ENCODE results near the gene ICAM4. TPM values are rescaled to one million over a fixed set of nuclear protein-coding genes. Genes with fewer than 3 reads are reported as not detected.
A peak's percentile ranks its signal among the peaks of the same experiment; 100 is the strongest.

Gene ICAM4
- polyA plus RNA-seq, 4 donors = 0.54 to 2.1 (median 0.58) TPM; not detected in 1

DNA sequence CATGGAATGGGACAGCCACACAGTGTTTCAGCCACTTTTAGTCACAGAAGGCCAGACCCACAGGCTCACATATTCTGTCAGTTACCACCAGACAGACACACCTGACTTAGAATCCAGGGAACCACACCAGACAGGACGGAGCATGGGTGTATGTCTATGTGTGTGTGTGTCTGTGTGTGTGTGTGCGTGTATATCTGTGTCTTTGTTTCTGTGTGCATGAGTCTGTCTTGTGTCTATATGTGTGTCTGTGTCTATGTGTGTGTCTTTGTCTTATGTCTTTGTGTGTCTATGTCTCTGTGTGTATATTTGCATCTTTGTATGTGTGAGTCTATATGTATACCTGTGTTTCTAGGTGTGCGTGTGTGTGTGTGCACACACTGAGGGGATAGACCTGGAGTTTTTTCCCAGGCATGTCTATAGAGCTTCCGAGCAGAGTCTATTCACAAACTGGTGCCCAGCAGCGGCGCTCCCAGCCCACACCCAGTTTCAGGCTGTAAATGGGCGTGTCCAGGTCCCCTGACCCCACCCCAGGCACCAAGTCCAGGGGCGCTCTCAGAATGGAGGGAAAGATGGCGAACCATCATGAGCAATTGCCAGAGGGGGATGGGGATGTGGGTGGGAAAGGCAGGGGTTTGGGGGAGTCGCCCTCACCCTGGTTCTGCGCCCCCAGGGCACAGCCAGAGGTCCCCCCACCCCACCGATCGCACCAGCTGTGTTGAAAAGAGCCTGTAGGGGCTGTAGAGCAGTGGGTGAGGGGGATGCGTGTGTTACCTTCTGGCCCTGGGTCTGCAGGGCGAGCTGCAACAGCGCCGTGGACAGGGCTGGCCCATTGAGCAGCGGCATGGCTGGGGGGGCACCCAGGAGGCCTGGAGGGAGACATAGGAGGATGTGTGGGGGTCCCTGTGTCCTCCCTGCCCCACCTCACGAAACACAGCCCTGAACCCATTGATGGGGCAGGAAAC lies 35.4 kb downstream of the ICAM4 start:
- H3K9me3 ChIP-seq (ENCODE audit: control insufficient read depth in 2 of 2, insufficient read depth in 1 of 2, low read depth in 1 of 2, low read length in 1 of 2) = no peaks in the 10 kb centered on the region
- H3K27me3 ChIP-seq (ENCODE audit: control insufficient read depth in 3 of 3, insufficient read depth in 3 of 3, low read length in 3 of 3) = no peaks in the 10 kb centered on the region
- FAIRE-seq (no peak), DNase-seq (peak; percentile 91 to 92)
- peaks cover 0 to 20% (median 6%) of the 10 kb centered on the region in 3 donors for H3K4me1 ChIP-seq (ENCODE audit: control insufficient read depth in 3 of 3, insufficient read depth in 2 of 3, low read depth in 1 of 3, low read length in 2 of 3)
- 48 to 78% (median 67%) methylated on average over 18 to 19 of the region's 19 CpGs for WGBS, 3 donors
- peaks cover 16 to 98% (median 27%) of the 10 kb centered on the region in 3 donors for H3K36me3 ChIP-seq (ENCODE audit: control insufficient read depth in 3 of 3, insufficient read depth in 2 of 3, low read depth in 1 of 3, low read length in 3 of 3)
- peak overlapping the region; percentile 72 to 86 (median 75) for H3K27ac ChIP-seq (ENCODE audit: low read depth in 1 of 3, low read length in 2 of 3)
- no peak overlapping the region for H3K4me3 ChIP-seq (ENCODE audit: low read depth in 1 of 3, low read length in 3 of 3)

DNA sequence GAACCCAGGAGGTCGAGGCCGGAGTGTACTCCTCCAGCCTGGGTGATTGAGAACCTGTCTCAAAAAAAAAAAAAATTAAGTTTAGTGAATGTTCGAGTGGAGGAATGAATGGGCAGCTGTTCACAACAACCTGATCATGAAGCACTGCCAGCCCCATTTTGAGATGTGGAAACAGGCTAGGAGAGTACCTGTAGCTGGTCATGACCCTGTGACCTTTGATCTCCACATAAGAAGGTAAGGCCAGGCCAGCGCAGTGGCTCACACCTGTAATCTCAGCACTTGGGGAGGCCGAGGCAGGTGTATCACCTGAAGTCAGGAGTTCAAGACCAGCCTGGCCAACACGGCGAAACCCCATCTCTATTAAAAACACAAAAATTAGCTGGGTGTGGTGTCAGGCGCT lies 39.0 kb downstream of the ICAM4 start:
- Histone ChIP-seq H3K4me1 (ENCODE audit: control insufficient read depth in 3 of 3, insufficient read depth in 2 of 3, low read depth in 1 of 3, low read length in 2 of 3) (peaks cover 0 to 20% (median 6%) of the 10 kb centered on the region in 3 donors), H3K4me3 (ENCODE audit: low read depth in 1 of 3, low read length in 3 of 3) (no peak overlapping the region), H3K36me3 (ENCODE audit: control insufficient read depth in 3 of 3, insufficient read depth in 2 of 3, low read depth in 1 of 3, low read length in 3 of 3) (peaks cover 28 to 98% (median 31%) of the 10 kb centered on the region in 3 donors), H3K27me3 (ENCODE audit: control insufficient read depth in 3 of 3, insufficient read depth in 3 of 3, low read length in 3 of 3) (no peaks in the 10 kb centered on the region), H3K9me3 (ENCODE audit: control insufficient read depth in 2 of 2, insufficient read depth in 1 of 2, low read depth in 1 of 2, low read length in 1 of 2) (no peaks in the 10 kb centered on the region), H3K27ac (ENCODE audit: low read depth in 1 of 3, low read length in 2 of 3) (no peak overlapping the region)
- FAIRE-seq (no peak), DNase-seq (peak in 1 of 2 donors; percentile 16)
- 70 to 89% (median 79%) methylated on average over 8 of the region's 8 CpGs for WGBS, 3 donors

DNA sequence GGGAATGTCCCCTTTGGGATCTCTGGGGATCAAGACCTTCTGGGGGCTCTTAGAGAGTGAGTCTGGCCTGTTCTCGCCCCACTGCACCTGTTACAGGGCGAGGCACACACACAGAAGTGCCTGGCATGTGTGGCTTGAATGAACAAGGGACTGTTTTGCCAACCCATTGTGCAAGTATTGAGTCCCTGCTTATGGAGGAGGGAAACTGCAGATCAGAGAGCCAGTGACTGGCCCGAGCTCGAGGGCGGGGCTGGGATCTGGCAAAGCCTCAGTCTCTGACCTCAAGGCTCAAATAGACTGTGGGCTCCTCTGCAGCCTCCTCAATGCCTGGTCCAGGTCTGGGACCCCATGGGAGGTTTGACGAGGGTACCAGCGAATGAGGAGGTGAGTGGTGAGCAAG lies 41.0 kb downstream of the ICAM4 start:
- Histone ChIP-seq H3K36me3 (ENCODE audit: control insufficient read depth in 3 of 3, insufficient read depth in 2 of 3, low read depth in 1 of 3, low read length in 3 of 3) (peaks cover 27 to 84% (median 30%) of the 10 kb centered on the region in 3 donors), H3K27me3 (ENCODE audit: control insufficient read depth in 3 of 3, insufficient read depth in 3 of 3, low read length in 3 of 3) (no peaks in the 10 kb centered on the region), H3K4me1 (ENCODE audit: control insufficient read depth in 3 of 3, insufficient read depth in 2 of 3, low read depth in 1 of 3, low read length in 2 of 3) (peaks cover 0 to 11% (median 0%) of the 10 kb centered on the region in 3 donors), H3K4me3 (ENCODE audit: low read depth in 1 of 3, low read length in 3 of 3) (no peak overlapping the region), H3K9me3 (ENCODE audit: control insufficient read depth in 2 of 2, insufficient read depth in 1 of 2, low read depth in 1 of 2, low read length in 1 of 2) (no peaks in the 10 kb centered on the region), H3K27ac (ENCODE audit: low read depth in 1 of 3, low read length in 2 of 3) (no peak overlapping the region)
- DNase-seq (no peak), FAIRE-seq (no peak)
- 82 to 92% (median 87%) methylated on average over 7 of the region's 7 CpGs for WGBS, 3 donors

DNA sequence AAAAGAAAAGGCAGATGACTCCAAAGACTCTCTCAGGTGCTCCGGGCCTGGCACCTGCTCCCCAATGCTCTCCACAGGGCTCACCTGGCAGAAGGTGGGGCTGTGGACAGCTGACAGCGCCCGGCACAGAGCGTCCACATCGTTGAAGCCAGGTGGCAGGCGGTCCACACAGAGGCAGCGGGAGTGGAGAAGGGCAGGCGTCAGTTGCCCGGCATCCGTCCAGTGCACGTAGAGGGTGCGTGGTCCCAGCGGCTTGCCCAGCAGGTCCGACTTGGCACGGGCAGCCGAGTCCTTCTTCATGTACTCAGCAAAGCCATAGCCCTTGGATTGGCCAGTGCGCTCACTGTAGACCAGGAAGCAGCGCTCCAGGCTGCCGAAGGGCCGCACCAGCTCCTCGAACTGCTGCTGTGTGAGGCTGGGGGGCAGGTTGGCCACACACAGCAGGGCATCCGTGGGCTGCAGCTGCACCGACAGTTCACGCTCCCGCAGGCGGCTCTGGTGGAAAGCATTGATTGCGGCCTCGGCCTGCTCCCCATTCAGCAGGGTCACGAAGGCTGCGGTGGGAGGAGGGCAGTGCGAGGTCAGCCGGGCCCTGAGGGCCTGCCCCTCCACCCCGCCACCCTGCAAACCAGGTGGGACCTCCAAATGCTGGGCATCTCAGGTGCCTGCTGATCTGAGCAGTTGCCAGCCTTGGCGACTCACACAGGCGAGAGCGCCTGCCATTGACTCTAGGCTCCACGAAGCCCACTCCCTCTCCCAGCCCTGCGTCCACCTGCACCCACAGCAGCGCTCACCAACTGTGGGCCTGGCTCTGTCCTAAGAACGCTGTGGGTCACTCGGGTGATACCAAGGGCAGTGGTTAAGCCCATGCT lies 42.0 kb downstream of the ICAM4 start:
- WGBS, 3 donors = 95 to 97% (median 96%) methylated on average over 39 to 41 of the region's 41 CpGs
- Histone ChIP-seq H3K27ac (ENCODE audit: low read depth in 1 of 3, low read length in 2 of 3) (no peak overlapping the region), H3K27me3 (ENCODE audit: control insufficient read depth in 3 of 3, insufficient read depth in 3 of 3, low read length in 3 of 3) (no peaks in the 10 kb centered on the region), H3K36me3 (ENCODE audit: control insufficient read depth in 3 of 3, insufficient read depth in 2 of 3, low read depth in 1 of 3, low read length in 3 of 3) (peaks cover 25 to 74% (median 28%) of the 10 kb centered on the region in 3 donors), H3K9me3 (ENCODE audit: control insufficient read depth in 2 of 2, insufficient read depth in 1 of 2, low read depth in 1 of 2, low read length in 1 of 2) (no peaks in the 10 kb centered on the region), H3K4me3 (ENCODE audit: low read depth in 1 of 3, low read length in 3 of 3) (no peak overlapping the region), H3K4me1 (ENCODE audit: control insufficient read depth in 3 of 3, insufficient read depth in 2 of 3, low read depth in 1 of 3, low read length in 2 of 3) (peaks cover 0 to 9% (median 0%) of the 10 kb centered on the region in 3 donors)
- DNase-seq (no peak), FAIRE-seq (no peak)

DNA sequence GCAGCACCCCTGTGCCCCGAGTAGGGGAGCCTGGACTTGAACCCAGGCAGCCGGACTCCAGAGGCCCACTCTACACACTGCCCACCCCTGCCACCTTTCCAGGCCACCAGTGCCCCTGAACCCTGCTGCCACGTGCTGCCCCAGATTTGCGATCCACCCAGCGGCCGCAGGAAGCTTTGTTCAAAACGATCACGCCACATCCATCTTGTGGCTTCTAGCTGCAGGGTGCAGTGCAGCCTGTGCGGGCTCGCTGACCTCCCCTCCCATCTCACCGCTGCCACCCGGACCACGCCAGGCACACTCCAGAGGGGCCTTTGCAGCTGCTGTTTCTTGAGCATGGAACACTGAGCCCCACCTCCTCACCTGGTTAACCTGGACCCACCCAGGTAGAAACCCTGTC lies 42.8 kb downstream of the ICAM4 start:
- Histone ChIP-seq H3K27me3 (ENCODE audit: control insufficient read depth in 3 of 3, insufficient read depth in 3 of 3, low read length in 3 of 3) (no peaks in the 10 kb centered on the region), H3K36me3 (ENCODE audit: control insufficient read depth in 3 of 3, insufficient read depth in 2 of 3, low read depth in 1 of 3, low read length in 3 of 3) (peaks cover 25 to 66% (median 28%) of the 10 kb centered on the region in 3 donors), H3K4me1 (ENCODE audit: control insufficient read depth in 3 of 3, insufficient read depth in 2 of 3, low read depth in 1 of 3, low read length in 2 of 3) (peaks cover 0 to 9% (median 0%) of the 10 kb centered on the region in 3 donors), H3K27ac (ENCODE audit: low read depth in 1 of 3, low read length in 2 of 3) (no peak overlapping the region), H3K9me3 (ENCODE audit: control insufficient read depth in 2 of 2, insufficient read depth in 1 of 2, low read depth in 1 of 2, low read length in 1 of 2) (no peaks in the 10 kb centered on the region), H3K4me3 (ENCODE audit: low read depth in 1 of 3, low read length in 3 of 3) (no peak overlapping the region)
- no peak for DNase-seq
- 93 to 95% (median 94%) methylated on average over 13 of the region's 13 CpGs for WGBS, 3 donors
- FAIRE-seq = no peak

DNA sequence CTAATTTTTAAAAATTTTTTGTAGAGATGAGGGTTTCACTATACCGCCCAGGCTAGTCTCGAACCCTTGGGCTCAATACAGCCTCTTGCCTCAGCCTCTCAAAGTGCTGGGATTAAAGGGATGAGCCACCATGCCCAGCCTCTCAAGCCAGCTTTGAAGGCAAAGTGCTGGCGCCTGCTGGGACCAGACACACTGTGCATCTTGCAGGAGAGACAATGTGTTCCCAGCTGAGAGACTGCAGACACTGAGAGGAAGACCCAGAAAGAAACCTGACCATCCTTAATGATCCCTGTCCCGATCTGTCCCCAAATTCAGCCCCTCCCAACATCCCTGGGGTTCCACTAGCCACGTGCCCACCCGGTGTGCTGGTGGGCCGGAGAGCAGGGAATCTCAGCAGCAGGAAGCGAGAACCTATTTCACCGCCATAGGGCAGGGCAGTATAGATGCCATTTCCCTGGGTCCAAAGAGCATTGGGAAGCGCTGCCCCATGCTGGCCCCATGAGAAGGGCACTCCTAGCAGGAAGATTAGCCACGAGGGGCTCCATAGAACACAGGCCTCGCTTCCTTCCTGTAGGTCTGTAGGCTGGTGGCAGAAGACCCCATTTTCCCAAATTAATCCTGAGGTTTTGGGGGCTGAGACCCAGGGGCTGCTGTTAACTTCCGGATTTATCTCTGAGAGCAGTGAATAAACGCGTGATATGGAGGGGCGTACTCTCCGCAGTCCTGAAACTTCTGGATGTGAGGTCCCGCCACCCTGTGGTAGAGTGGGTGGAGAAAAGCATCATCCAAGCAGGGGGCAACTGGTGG lies 45.6 kb downstream of the ICAM4 start:
- DNase-seq (peak; percentile 85 to 91), FAIRE-seq (no peak)
- 15 to 27% (median 16%) methylated on average over 18 of the region's 18 CpGs for WGBS, 3 donors
- peaks cover 19 to 40% (median 20%) of the 10 kb centered on the region in 3 donors for H3K36me3 ChIP-seq (ENCODE audit: control insufficient read depth in 3 of 3, insufficient read depth in 2 of 3, low read depth in 1 of 3, low read length in 3 of 3)
- H3K27me3 ChIP-seq (ENCODE audit: control insufficient read depth in 3 of 3, insufficient read depth in 3 of 3, low read length in 3 of 3) = no peaks in the 10 kb centered on the region
- H3K27ac ChIP-seq (ENCODE audit: low read depth in 1 of 3, low read length in 2 of 3) = peak overlapping the region; percentile 60 to 94 (median 94)
- no peaks in the 10 kb centered on the region for H3K9me3 ChIP-seq (ENCODE audit: control insufficient read depth in 2 of 2, insufficient read depth in 1 of 2, low read depth in 1 of 2, low read length in 1 of 2)
- peak overlapping the region; percentile 84 to 90 (median 85) for H3K4me3 ChIP-seq (ENCODE audit: low read depth in 1 of 3, low read length in 3 of 3)
- H3K4me1 ChIP-seq (ENCODE audit: control insufficient read depth in 3 of 3, insufficient read depth in 2 of 3, low read depth in 1 of 3, low read length in 2 of 3) = peaks cover 0 to 13% (median 0%) of the 10 kb centered on the region in 3 donors

DNA sequence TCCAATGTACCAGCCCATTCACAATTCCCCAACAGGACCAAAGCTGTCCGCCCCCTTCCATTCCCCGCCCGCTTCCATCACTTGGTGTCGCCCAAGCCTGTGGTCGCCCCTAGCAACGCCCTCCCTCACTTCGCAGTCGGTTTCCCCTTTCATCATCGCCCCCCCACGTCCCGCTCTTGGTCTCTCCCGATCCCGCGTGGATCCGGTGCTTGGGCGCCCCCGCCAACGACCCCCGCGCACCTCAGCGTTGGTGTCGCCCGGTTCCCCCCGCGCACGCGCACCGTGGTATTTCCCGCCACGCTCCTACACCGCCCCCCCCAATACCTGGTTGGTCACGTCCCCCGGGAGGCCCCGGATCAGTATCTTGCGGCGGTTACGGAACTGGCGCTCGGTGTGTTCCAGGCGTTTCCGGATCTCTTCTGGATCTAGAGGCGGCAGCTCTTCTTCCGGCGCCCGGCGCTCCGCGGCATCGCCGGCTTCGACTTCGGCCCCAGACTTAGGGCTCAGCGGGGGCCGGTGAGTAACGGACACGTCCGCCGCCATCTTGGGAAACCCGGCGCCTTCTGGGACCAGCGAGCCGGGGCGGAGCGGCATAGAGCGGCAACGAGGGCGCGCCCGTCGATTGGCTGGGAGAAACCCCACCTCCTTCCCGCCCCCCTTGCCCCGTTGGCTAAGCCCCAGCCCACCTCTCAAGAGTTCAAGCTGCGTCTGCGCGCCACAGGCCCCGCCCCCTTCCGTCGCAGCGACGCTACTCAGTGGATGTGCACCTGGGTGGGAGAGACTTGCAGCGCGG lies 46.4 kb downstream of the ICAM4 start, which contains the start of gene RAVER1:
Gene RAVER1, minus strand, starts transcription at position 565 of the 793 bp plus-strand sequence. Its CDS starts 22 bp downstream, at position 543.
- 1% methylated on average over 67 to 82 of the region's 82 CpGs for WGBS, 3 donors

More for the DNA sequence above, 46.4 kb downstream of the ICAM4 start, which contains the start of gene RAVER1:
- FAIRE-seq (no peak), DNase-seq (peak; percentile 98 to 99)
- H3K27ac ChIP-seq (ENCODE audit: low read depth in 1 of 3, low read length in 2 of 3) = peak within 1 kb of the TSS; percentile 73 to 94 (median 94)
- H3K9me3 ChIP-seq (ENCODE audit: control insufficient read depth in 2 of 2, insufficient read depth in 1 of 2, low read depth in 1 of 2, low read length in 1 of 2) = no peaks in the 10 kb centered on the region
- peaks cover 0 to 13% (median 0%) of the 10 kb centered on the region in 3 donors for H3K4me1 ChIP-seq (ENCODE audit: control insufficient read depth in 3 of 3, insufficient read depth in 2 of 3, low read depth in 1 of 3, low read length in 2 of 3)
- H3K27me3 ChIP-seq (ENCODE audit: control insufficient read depth in 3 of 3, insufficient read depth in 3 of 3, low read length in 3 of 3) = no peaks in the 10 kb centered on the region
- H3K4me3 ChIP-seq (ENCODE audit: low read depth in 1 of 3, low read length in 3 of 3) = peak within 1 kb of the TSS; percentile 84 to 90 (median 85)
- peaks cover 14 to 32% (median 14%) of the 10 kb centered on the region in 3 donors for H3K36me3 ChIP-seq (ENCODE audit: control insufficient read depth in 3 of 3, insufficient read depth in 2 of 3, low read depth in 1 of 3, low read length in 3 of 3)

Data from small intestine (tissue), 7 donors.